ENCODE data around the gene TSPAN9. TPM values are rescaled to one million over a fixed set of nuclear protein-coding genes. Genes with fewer than 3 reads are reported as not detected.

TSPAN9 gene
- total RNA-seq, 2 donors from 2014 or later = 14.0 to 18.5 TPM

DNA sequence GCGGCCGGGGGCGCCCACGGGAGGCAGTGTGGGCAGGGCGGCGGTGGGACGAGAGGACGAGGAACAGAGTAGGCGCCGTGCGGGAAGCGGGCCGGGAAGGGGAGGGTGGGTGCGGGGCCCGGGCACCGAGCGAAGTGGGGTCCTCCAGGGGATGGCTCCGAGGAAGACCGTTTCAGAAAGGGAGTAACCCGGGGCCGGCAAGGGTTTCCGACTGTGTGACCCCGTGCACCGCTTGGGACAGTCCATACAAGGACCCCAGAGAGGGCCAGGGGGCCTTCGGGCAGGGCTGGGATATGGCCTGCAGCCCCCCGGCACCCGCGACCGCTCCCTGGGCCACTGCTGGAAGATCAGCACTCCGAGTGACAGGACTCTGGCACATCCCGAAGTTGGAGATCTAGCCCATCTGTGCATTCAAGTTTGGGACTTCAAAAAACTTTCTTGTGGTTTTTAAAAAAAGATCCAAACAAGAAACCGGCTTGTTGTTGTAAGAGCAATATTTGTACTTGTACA, 448 bp downstream of the TSPAN9 start:
- H3K4me3 ChIP-seq = peak overlapping the region; percentile 59 to 74
- TF ChIP-seq, protein P1, sequence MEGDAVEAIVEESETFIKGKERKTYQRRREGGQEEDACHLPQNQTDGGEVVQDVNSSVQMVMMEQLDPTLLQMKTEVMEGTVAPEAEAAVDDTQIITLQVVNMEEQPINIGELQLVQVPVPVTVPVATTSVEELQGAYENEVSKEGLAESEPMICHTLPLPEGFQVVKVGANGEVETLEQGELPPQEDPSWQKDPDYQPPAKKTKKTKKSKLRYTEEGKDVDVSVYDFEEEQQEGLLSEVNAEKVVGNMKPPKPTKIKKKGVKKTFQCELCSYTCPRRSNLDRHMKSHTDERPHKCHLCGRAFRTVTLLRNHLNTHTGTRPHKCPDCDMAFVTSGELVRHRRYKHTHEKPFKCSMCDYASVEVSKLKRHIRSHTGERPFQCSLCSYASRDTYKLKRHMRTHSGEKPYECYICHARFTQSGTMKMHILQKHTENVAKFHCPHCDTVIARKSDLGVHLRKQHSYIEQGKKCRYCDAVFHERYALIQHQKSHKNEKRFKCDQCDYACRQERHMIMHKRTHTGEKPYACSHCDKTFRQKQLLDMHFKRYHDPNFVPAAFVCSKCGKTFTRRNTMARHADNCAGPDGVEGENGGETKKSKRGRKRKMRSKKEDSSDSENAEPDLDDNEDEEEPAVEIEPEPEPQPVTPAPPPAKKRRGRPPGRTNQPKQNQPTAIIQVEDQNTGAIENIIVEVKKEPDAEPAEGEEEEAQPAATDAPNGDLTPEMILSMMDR (IDR thresholded peaks at IDR 0.05) = no peak
- no peak for TF ChIP-seq POLR2A (IDR thresholded peaks at IDR 0.05)
- peak in 3 of 4 donors; percentile 21 to 34 (median 31) for DNase-seq
- peak overlapping the region; percentile 81 to 93 (median 88) for H3K27ac ChIP-seq
- intact Hi-C loops (cut with DNase I) = no loop called here
- H3K4me1 ChIP-seq = peaks cover 30% of the 10 kb centered on the region
- H3K27me3 ChIP-seq = no peaks in the 10 kb centered on the region
- H3K9me3 ChIP-seq = no peaks in the 10 kb centered on the region
- peak; percentile 28 for ATAC-seq
- WGBS, 2 donors = 1 to 3% methylated on average over 3 to 32 of the region's 32 CpGs
- no peaks in the 10 kb centered on the region for H3K36me3 ChIP-seq (replicated peaks in 1 of 2; ENCODE audit: insufficient read depth in 1 of 2, low read depth in 2 of 2)

DNA sequence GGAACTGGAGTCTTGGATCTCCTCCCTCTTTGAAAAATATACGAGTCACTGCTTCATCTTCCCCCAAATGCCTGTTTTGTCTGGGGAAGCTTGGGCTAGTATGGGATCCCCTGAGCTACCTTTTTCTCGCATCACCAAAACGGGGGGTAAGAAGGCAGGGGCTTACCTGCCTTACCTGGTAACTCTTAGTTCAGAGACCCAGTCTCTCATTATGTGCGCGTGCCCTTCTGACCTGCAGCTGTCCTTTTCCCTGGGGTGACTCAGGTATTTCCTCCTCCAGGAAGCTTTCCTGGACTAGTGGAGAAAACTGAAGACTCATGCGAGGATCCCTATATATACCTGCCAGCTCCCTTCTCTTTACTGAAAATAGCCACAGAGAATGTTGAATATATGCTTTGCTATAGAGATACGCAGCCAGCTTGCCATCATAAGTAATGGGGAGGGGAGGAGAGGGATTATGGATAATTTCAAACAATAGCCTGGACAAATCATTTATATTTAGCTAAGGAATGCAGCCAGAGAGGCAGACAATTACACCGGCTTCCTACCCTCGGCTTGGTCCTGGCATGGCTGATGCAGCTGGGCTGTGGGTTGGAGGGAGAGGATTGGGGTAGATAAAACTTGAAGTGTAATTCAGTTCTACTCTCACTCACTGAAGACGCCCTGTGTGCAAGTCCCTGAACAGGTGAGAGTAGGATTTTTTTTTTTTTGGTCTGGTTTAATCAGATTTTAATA, 1.1 kb downstream of the TSPAN9 start:
- ATAC-seq = no peak
- intact Hi-C loops (cut with DNase I) = no loop called here
- 40 to 53% methylated on average over 8 to 10 of the region's 10 CpGs for WGBS, 2 donors
- Histone ChIP-seq H3K27me3 (no peaks in the 10 kb centered on the region), H3K4me3 (peak overlapping the region in 1 of 2 donors; percentile 59), H3K4me1 (peaks cover 27% of the 10 kb centered on the region), H3K9me3 (no peaks in the 10 kb centered on the region), H3K36me3 (replicated peaks in 1 of 2; ENCODE audit: insufficient read depth in 1 of 2, low read depth in 2 of 2) (no peaks in the 10 kb centered on the region), H3K27ac (peak overlapping the region in 2 of 4 donors; percentile 8 to 89)
- TF ChIP-seq, protein P1 (IDR thresholded peaks at IDR 0.05) = no peak
- no peak for TF ChIP-seq POLR2A (IDR thresholded peaks at IDR 0.05)
- no peak for DNase-seq

DNA sequence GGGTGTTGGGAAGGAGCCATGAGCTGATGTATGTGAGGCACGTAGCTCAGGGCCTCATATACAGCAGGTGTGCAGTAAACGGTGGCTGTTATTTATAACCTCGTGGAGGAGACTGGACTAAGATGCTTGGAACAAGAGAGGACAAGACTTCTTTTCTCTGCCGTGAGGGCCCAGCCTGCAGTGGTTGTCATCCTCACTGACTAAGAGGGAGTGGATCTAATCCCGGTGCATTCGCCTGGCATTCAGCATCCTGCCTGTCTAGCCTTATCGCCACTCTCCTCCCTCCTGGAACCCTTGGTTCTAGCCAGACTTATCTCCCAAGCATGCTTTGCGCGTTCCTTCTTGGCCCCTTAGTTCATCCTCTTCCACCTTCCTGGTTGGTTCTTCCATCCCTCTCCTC, 3.9 kb downstream of the TSPAN9 start:
- ATAC-seq (no peak), DNase-seq (no peak)
- intact Hi-C loops (cut with DNase I) = no loop called here
- no peak overlapping the region for H3K27ac ChIP-seq
- no peaks in the 10 kb centered on the region for H3K9me3 ChIP-seq
- peaks cover 29% of the 10 kb centered on the region for H3K4me1 ChIP-seq
- no peaks in the 10 kb centered on the region for H3K27me3 ChIP-seq
- WGBS, 2 donors = 88 to 90% methylated on average over 9 of the region's 9 CpGs
- H3K4me3 ChIP-seq = no peak overlapping the region
- TF ChIP-seq, protein P1 (IDR thresholded peaks at IDR 0.05) = no peak
- TF ChIP-seq POLR2A (IDR thresholded peaks at IDR 0.05) = no peak
- no peaks in the 10 kb centered on the region for H3K36me3 ChIP-seq (replicated peaks in 1 of 2; ENCODE audit: insufficient read depth in 1 of 2, low read depth in 2 of 2)

DNA sequence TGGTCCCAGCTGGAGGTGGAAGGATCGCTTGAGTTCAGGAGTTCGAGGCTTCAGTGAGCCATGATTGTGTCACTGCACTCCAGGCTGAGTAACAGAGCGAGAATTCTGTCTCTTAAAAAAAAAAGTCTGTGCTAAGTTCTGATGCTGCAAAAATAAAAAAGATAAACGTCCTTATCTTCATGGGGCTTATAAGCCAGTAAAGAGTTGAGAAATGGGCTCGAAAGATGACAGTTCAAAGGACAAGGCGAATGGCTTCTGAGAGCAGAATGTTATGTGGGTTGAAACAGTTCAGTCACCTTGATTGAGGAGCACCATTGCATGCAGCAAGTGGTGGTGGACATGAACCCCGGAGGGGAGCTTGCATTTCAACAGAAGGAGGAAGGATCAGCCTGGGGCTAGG, 4.7 kb downstream of the TSPAN9 start:
- intact Hi-C loops (cut with DNase I) = no loop called here

More for the DNA sequence above, 4.7 kb downstream of the TSPAN9 start:
- Histone ChIP-seq H3K4me1 (peaks cover 23% of the 10 kb centered on the region), H3K27me3 (no peaks in the 10 kb centered on the region), H3K27ac (no peak overlapping the region), H3K36me3 (replicated peaks in 1 of 2; ENCODE audit: insufficient read depth in 1 of 2, low read depth in 2 of 2) (no peaks in the 10 kb centered on the region), H3K4me3 (no peak overlapping the region), H3K9me3 (no peaks in the 10 kb centered on the region)
- 48 to 55% methylated on average over 7 of the region's 7 CpGs for WGBS, 2 donors
- TF ChIP-seq, protein P1 (IDR thresholded peaks at IDR 0.05) = no peak
- no peak for TF ChIP-seq POLR2A (IDR thresholded peaks at IDR 0.05)
- no peak for DNase-seq
- ATAC-seq = no peak

Measured in body of pancreas (tissue), 4 donors.